Peyer's patch (tissue), 4 donors: ENCODE measurements around the gene ELMO1. TPM values are rescaled to one million over a fixed set of nuclear protein-coding genes. Genes with fewer than 3 reads are reported as not detected.

Source experiments
- DNase-seq, 3 donors: peaks; one replicate each; pipeline ENCODE4 v3.0.0-alpha.2; 2017 to 2019
- H3K27ac ChIP-seq, 4 donors: fragments of 200-600 bp; sonication (generic); one replicate each; pipeline ENCODE4 v1.5.1; 2016 to 2019
- H3K27me3 ChIP-seq, 2 donors: fragments of 200-600 bp; sonication (generic); one replicate each; pipeline ENCODE4 v1.5.1; 2019
- H3K36me3 ChIP-seq, 3 donors: fragments of 200-600 bp; sonication (generic); one replicate each; pipeline ENCODE4 v1.5.1; 2016 to 2019
- H3K4me1 ChIP-seq, 4 donors: fragments of 200-600 bp; sonication (generic); one replicate each; pipeline ENCODE4 v1.5.1; 2016 to 2019
- H3K4me3 ChIP-seq, 4 donors: fragments of 200-600 bp; sonication (generic); 1 replicate in 3 of 4; 2 replicates in 1 of 4; pipeline ENCODE4 v1.5.1; 2016 to 2019; ENCODE audit warnings: mild to moderate bottlenecking in 1 of 4
- H3K9me3 ChIP-seq, 4 donors: fragments of 200-600 bp; sonication (generic); one replicate each; pipeline ENCODE4 v1.5.1; 2016 to 2019; ENCODE audit warnings: mild to moderate bottlenecking in 1 of 4
- CTCF ChIP-seq, 6 experiments: fragments of 450-650 bp in 4 of 6; fragments of 200-600 bp in 2 of 6; sonication (generic) in 1 of 6; IDR thresholded peaks; one replicate each; pipeline ENCODE4 v1.5.1; 2017 to 2019; ENCODE audit warnings: antibody characterized with exemption in 6 of 6, mild to moderate bottlenecking in 3 of 6, moderate library complexity in 1 of 6
- POLR2A ChIP-seq, 2 donors: fragments of 450-650 bp; IDR thresholded peaks; one replicate each; pipeline ENCODE4 v1.5.1; 2017; ENCODE audit warnings: antibody characterized with exemption in 2 of 2, mild to moderate bottlenecking in 2 of 2, moderate library complexity in 2 of 2
- total RNA-seq, 4 donors: library from RNA; depleted of rRNA; stranded (reverse); fragments of >200 nt; gene quantifications; one replicate each; pipeline ENCODE4 v1.1.0, GENCODE V29; 2016

Gene ELMO1
- total RNA-seq, 4 donors from 2014 or later, result 43.1 to 381 (median 72.2) TPM

GRCh38 chr7:37102518-37103137 is 346.0 kb downstream of the ELMO1 start:
- TF ChIP-seq POLR2A (IDR thresholded peaks at IDR 0.05) (no peak), CTCF (IDR thresholded peaks at IDR 0.05) (no peak)
- no peaks in the 10 kb centered on the region for H3K36me3 ChIP-seq
- H3K4me3 ChIP-seq, result no peak overlapping the region

GRCh38 chr7:37100735-37101331 is 347.8 kb downstream of the ELMO1 start:
- Histone ChIP-seq H3K4me1 (no peaks in the 10 kb centered on the region), H3K27ac (no peak overlapping the region), H3K27me3 (no peaks in the 10 kb centered on the region), H3K36me3 (no peaks in the 10 kb centered on the region), H3K9me3 (no peaks in the 10 kb centered on the region), H3K4me3 (no peak overlapping the region)
- no peak for DNase-seq
- no peak for TF ChIP-seq POLR2A (IDR thresholded peaks at IDR 0.05)
- no peak for TF ChIP-seq CTCF (IDR thresholded peaks at IDR 0.05)

More at GRCh38 chr7:37102518-37103137, 346.0 kb downstream of the ELMO1 start:
- H3K27ac ChIP-seq, result no peak overlapping the region
- no peak for DNase-seq
- no peaks in the 10 kb centered on the region for H3K27me3 ChIP-seq
- H3K4me1 ChIP-seq, result no peaks in the 10 kb centered on the region
- no peaks in the 10 kb centered on the region for H3K9me3 ChIP-seq

DNA sequence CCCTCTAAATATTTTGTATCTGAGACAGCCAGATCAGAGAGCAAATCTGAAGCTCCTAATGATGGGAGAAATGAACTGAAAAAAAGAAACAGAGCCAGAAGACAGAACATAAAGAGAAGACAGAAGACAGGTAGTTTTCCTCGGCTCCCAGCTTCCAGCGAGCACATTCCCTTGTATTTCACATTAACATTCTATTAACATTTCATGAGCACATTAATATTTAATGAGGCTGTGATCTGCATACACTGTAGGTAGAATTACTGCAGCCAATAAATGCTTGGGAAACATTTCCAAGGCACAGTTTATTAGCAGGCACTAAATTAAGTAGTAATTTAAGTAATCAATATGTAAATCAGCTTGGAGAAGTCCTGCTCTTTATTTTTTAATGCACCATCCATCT is 349.9 kb downstream of the ELMO1 start:
- H3K27ac ChIP-seq, result no peak overlapping the region
- no peak overlapping the region for H3K4me3 ChIP-seq
- no peaks in the 10 kb centered on the region for H3K27me3 ChIP-seq
- no peak for DNase-seq
- H3K36me3 ChIP-seq, result no peaks in the 10 kb centered on the region
- H3K4me1 ChIP-seq, result no peaks in the 10 kb centered on the region
- H3K9me3 ChIP-seq, result no peaks in the 10 kb centered on the region
- TF ChIP-seq POLR2A (IDR thresholded peaks at IDR 0.05) (no peak), CTCF (IDR thresholded peaks at IDR 0.05) (no peak)

DNA sequence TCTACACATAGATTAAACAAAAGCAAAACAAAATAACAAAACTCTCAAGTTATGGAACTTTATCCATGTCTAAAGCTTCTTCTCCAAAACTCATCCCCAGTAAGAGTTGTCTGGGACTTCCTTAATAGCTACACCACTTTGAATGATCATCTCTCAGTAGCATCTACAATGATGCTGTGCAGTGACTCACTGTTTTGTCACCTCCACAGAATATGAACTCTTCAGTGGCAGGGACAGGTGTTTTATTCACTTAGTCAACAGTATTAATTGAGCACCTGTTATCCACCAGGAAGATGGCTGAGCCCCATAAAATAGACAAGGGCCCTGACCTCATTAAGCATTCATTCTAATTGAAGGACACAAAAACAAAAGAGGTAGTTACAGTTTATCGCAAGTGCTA is 350.7 kb downstream of the ELMO1 start:
- Histone ChIP-seq H3K9me3 (no peaks in the 10 kb centered on the region), H3K4me3 (no peak overlapping the region), H3K4me1 (no peaks in the 10 kb centered on the region), H3K27me3 (no peaks in the 10 kb centered on the region), H3K36me3 (no peaks in the 10 kb centered on the region), H3K27ac (no peak overlapping the region)
- TF ChIP-seq POLR2A (IDR thresholded peaks at IDR 0.05), result no peak
- no peak for TF ChIP-seq CTCF (IDR thresholded peaks at IDR 0.05)
- DNase-seq, result no peak

DNA sequence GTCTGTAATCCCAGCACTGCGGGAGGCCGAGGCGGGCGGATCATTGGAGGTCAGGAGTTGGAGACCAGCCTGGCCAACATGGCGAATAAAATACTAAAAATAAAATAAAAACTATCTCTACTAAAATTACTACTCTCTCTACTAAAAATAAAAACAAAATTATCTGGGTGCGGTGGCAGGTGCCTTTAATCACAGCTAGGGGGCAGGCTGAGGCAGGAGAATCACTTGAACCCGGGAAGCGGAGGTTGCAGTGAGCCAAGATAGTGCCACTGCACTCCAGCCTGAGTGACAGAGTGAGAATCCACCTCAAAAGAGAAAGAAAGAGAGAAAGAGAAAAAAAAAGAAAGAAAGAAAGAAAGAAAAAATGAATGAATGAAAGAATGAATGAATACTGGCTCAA is 351.4 kb downstream of the ELMO1 start:
- Histone ChIP-seq H3K9me3 (no peaks in the 10 kb centered on the region), H3K36me3 (no peaks in the 10 kb centered on the region), H3K27me3 (no peaks in the 10 kb centered on the region), H3K4me3 (no peak overlapping the region), H3K4me1 (no peaks in the 10 kb centered on the region), H3K27ac (no peak overlapping the region)
- no peak for DNase-seq
- TF ChIP-seq CTCF (IDR thresholded peaks at IDR 0.05), result peak in 1 of 6 experiments; percentile 6
- TF ChIP-seq POLR2A (IDR thresholded peaks at IDR 0.05), result no peak
